IMR-90 (cell line): Measurements from ENCODE around the gene TFAM. TPM values are rescaled to one million over a fixed set of nuclear protein-coding genes. Genes with fewer than 3 reads are reported as not detected.

Source experiments
- ATAC-seq: fragments of 200-7000 bp; cut with Tn5 transposase; 2 replicates; pipeline ENCODE4 v1.9.1; 2020; ENCODE audit warnings: low read depth, mild to moderate bottlenecking, moderate library complexity
- BruUV-seq: library from RNA; stranded (reverse); fragments of 400-500 nt; replicated peaks from 2 replicates; lab custom pipeline; 2021; lab: Mats Ljungman, UMichigan
- CTCF ChIA-PET: fragments of 300-600 bp; formaldehyde crosslinking; extraction: SDS; loops from one replicate; lab custom pipeline; 2021; ENCODE audit warnings: antibody characterized with exemption; lab: Yijun Ruan, JAX
- POLR2A ChIA-PET: fragments of 300-600 bp; sonication (Branson Sonifier 250); formaldehyde crosslinking; loops from one replicate; lab custom pipeline; 2022; ENCODE audit warnings: antibody characterized with exemption; ENCODE audit not compliant: unreplicated experiment; lab: Charles Lee
- DNase-seq: peaks from one replicate; pipeline ENCODE4 v3.0.0; 2013
- H2AFZ ChIP-seq: replicated peaks from 2 replicates; pipeline ENCODE3; 2013; ENCODE audit warnings: low read length, mild to moderate bottlenecking; ENCODE audit not compliant: poor library complexity
- H2AK5ac ChIP-seq: 2 replicates; pipeline ENCODE4 v1.6.1; 2013; ENCODE audit warnings: low read depth, low read length, inconsistent platforms
- H2AK9ac ChIP-seq: replicated peaks from 2 replicates; pipeline ENCODE3; 2013; ENCODE audit warnings: mild to moderate bottlenecking, low read depth, low read length, moderate library complexity; ENCODE audit not compliant: poor library complexity
- H2BK120ac ChIP-seq: 2 replicates; pipeline ENCODE4 v1.6.1; 2013; ENCODE audit warnings: low read depth, low read length, inconsistent platforms
- H2BK15ac ChIP-seq: 3 replicates; pipeline ENCODE4 v1.6.1; 2013; ENCODE audit warnings: low read depth, low read length, inconsistent platforms
- H2BK20ac ChIP-seq: 2 replicates; pipeline ENCODE4 v1.6.1; 2013; ENCODE audit warnings: low read depth, mild to moderate bottlenecking, inconsistent platforms, low read length, moderate library complexity
- H2BK5ac ChIP-seq: 2 replicates; pipeline ENCODE4 v1.6.1; 2013; ENCODE audit warnings: mild to moderate bottlenecking, low read depth, low read length, inconsistent platforms; ENCODE audit not compliant: poor library complexity, severe bottlenecking
- H3K14ac ChIP-seq: replicated peaks from 2 replicates; pipeline ENCODE4 v1.6.1; 2013; ENCODE audit warnings: low read depth, low read length, inconsistent platforms
- H3K18ac ChIP-seq: 2 replicates; pipeline ENCODE4 v1.6.1; 2013; ENCODE audit warnings: low read depth, low read length, control low read depth
- H3K23ac ChIP-seq: 2 replicates; pipeline ENCODE4 v1.6.1; 2013; ENCODE audit warnings: low read depth, low read length, inconsistent platforms
- H3K27ac ChIP-seq: 2 replicates; pipeline ENCODE4 v1.5.1; 2013; ENCODE audit warnings: mild to moderate bottlenecking, control low read depth, low read length; ENCODE audit not compliant: insufficient read depth
- H3K27me3 ChIP-seq: 2 replicates; pipeline ENCODE4 v1.6.1; 2013; ENCODE audit warnings: low read length; ENCODE audit not compliant: control insufficient read depth, insufficient read depth
- H3K36me3 ChIP-seq: 2 replicates; pipeline ENCODE4 v1.6.1; 2013; ENCODE audit warnings: low read length, mixed read lengths; ENCODE audit not compliant: control insufficient read depth, insufficient read depth
- H3K4ac ChIP-seq: 2 replicates; pipeline ENCODE4 v1.6.1; 2013; ENCODE audit warnings: low read depth, low read length, inconsistent platforms
- H3K4me1 ChIP-seq: 2 replicates; pipeline ENCODE4 v1.6.1; 2013; ENCODE audit warnings: low read length, mixed read lengths; ENCODE audit not compliant: control insufficient read depth, insufficient read depth
- H3K4me2 ChIP-seq: 2 replicates; pipeline ENCODE4 v1.6.1; 2013; ENCODE audit warnings: low read depth, mild to moderate bottlenecking, control low read depth, low read length, moderate library complexity
- H3K4me3 ChIP-seq: 2 replicates; pipeline ENCODE4 v1.5.1; 2013; ENCODE audit warnings: low read depth, mild to moderate bottlenecking, control low read depth, low read length, moderate library complexity; ENCODE audit not compliant: insufficient read depth
- H3K56ac ChIP-seq: 2 replicates; pipeline ENCODE4 v1.6.1; 2013; ENCODE audit warnings: low read length, inconsistent platforms; ENCODE audit not compliant: insufficient read depth; ENCODE audit errors: extremely low read depth
- H3K79me1 ChIP-seq, 2 experiments: 2 replicates each; pipeline ENCODE4 v1.6.1; 2013; ENCODE audit warnings: low read length in 2 of 2, inconsistent platforms in 1 of 2, low read depth in 1 of 2
- H3K9ac ChIP-seq: 2 replicates; pipeline ENCODE4 v1.6.1; 2013; ENCODE audit warnings: low read depth, low read length, control low read depth
- H3K9me1 ChIP-seq: 2 replicates; pipeline ENCODE4 v1.6.1; 2013; ENCODE audit warnings: low read length, inconsistent platforms; ENCODE audit not compliant: insufficient read depth
- H3K9me3 ChIP-seq: 2 replicates; pipeline ENCODE4 v1.6.1; 2013; ENCODE audit warnings: low read length; ENCODE audit not compliant: control insufficient read depth, insufficient read depth
- H4K20me1 ChIP-seq: 2 replicates; pipeline ENCODE4 v1.6.1; 2013; ENCODE audit warnings: low read length, inconsistent platforms; ENCODE audit not compliant: insufficient read depth
- H4K5ac ChIP-seq: 2 replicates; pipeline ENCODE4 v1.6.1; 2013; ENCODE audit warnings: mild to moderate bottlenecking, low read depth, low read length, control low read depth
- H4K8ac ChIP-seq, 2 experiments: 2 replicates each; pipeline ENCODE4 v1.6.1; 2013; ENCODE audit warnings: low read depth in 2 of 2, low read length in 2 of 2, control low read depth in 1 of 2, inconsistent platforms in 1 of 2
- H4K91ac ChIP-seq: 2 replicates; pipeline ENCODE4 v1.6.1; 2013; ENCODE audit warnings: low read depth, low read length, inconsistent platforms; ENCODE audit not compliant: insufficient read depth
- BHLHE40 ChIP-seq: fragments of 150-350 bp; IDR thresholded peaks from 2 replicates; pipeline ENCODE4 v1.6.1; 2016; ENCODE audit warnings: mild to moderate bottlenecking, low read depth, low read length
- CTCF ChIP-seq: conservative IDR thresholded peaks from 2 replicates; pipeline ENCODE4 v1.5.1; 2012; ENCODE audit warnings: mild to moderate bottlenecking, low read depth, low read length, improper control_type of control experiment
- FOS ChIP-seq: fragments of 150-350 bp; IDR thresholded peaks from 2 replicates; pipeline ENCODE4 v1.6.1; 2016; ENCODE audit warnings: low read depth, low read length
- MXI1 ChIP-seq: IDR thresholded peaks from 2 replicates; pipeline ENCODE4 v1.6.1; 2012; ENCODE audit warnings: low read depth, mild to moderate bottlenecking, low read length, moderate library complexity, borderline replicate concordance
- POLR2A ChIP-seq: IDR thresholded peaks from 2 replicates; pipeline ENCODE4 v1.6.1; 2012; ENCODE audit warnings: mild to moderate bottlenecking, low read depth, low read length
- RAD21 ChIP-seq: IDR thresholded peaks from 2 replicates; pipeline ENCODE4 v1.6.1; 2012; ENCODE audit warnings: low read length, improper control_type of control experiment
- RCOR1 ChIP-seq: IDR thresholded peaks from 2 replicates; pipeline ENCODE4 v1.6.1; 2012; ENCODE audit warnings: mild to moderate bottlenecking, low read length, improper control_type of control experiment; ENCODE audit not compliant: insufficient replicate concordance
- WGBS, 2 experiments: methylation state at CpG; one replicate each; pipeline versions ENCODE4 v1.1.5 to v1.1.7; 2013; ENCODE audit warnings: missing lambda C conversion rate in 2 of 2; ENCODE audit not compliant: insufficient read length in 1 of 2; ENCODE audit errors: extremely low coverage in 2 of 2; 5-methylcytosine and 5-hydroxymethylcytosine counted together
- dilution Hi-C: fragments of 300-500 bp; cut with HindIII; formaldehyde crosslinking; loops from one replicate; pipeline ENCODE4 v1.14.3; 2018; ENCODE audit warnings: low sequenced_read_pairs; ENCODE audit not compliant: unreplicated experiment
- in situ Hi-C: fragments of 300-500 bp; cut with MboI; formaldehyde crosslinking; loops from 3 replicates; pipeline ENCODE4 v1.14.3; 2019; ENCODE audit warnings: low sequenced_read_pairs, inconsistent platforms, mixed read lengths
- intact Hi-C: fragments of 100-400 bp; cut with micrococcal nuclease; formaldehyde crosslinking; loops from 2 replicates; pipeline ENCODE4 v1.10.0; 2022
- polyA plus RNA-seq, 3 experiments: library from polyadenylated mRNA; depleted of rRNA; stranded (reverse); fragments of >200 nt; gene quantifications; 2 replicates each; pipeline ENCODE4 v1.2.3, GENCODE V29; 2012; ENCODE audit warnings: low replicate concordance in 1 of 3
- total RNA-seq: library from RNA; depleted of rRNA; stranded (reverse); fragments of >200 nt; gene quantifications from 2 replicates; pipeline ENCODE4 v1.2.3, GENCODE V29; 2012

Gene TFAM
- total and polyA plus RNA-seq, 2 of the 4 experiments (the other 2 are of a cell fraction) = 7.6 to 16.7 TPM

DNA sequence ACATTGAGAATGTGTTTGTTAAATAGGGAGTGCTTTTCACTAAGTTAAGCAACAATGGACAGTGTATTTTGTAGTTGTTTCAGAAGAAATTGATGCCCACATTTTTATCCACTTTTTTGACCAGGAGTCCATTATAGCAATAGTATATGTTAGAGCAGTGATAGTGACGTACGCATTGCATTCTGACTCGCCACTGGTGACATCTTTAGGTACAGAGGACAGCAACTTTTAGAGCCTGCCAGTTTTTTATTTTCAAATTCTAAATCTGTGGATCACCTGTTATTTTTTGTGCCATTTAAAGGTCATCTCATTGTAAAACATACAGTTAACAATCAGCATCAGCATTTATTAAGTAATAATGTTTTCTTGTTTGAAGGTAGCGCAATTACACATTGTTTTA is 49.0 kb upstream of the TFAM start (continued):
- TF ChIP-seq CTCF = no peak
- no peak for TF ChIP-seq RCOR1
- no peak for TF ChIP-seq MXI1
- no peak for TF ChIP-seq FOS
- TF ChIP-seq RAD21 = no peak

- ChIA-PET CTCF (no interaction called here), POLR2A (interaction anchor here (0.6 kb wide), 1 partner anchor 217 kb away, joined by 5 read pairs; no protein-coding TSS in a partner anchor)
- Histone ChIP-seq H3K4me3 (no peak overlapping the region), H2BK20ac (no peak overlapping the region), H2BK5ac (no peak overlapping the region), H3K9me1 (no peaks in the 10 kb centered on the region; the same call in 1 of the 2 replicates), H2AK9ac (no peak overlapping the region), H3K27me3 (no peaks in the 10 kb centered on the region), H2BK120ac (no peak overlapping the region), H3K79me1 (peaks cover 22 to 29% of the 10 kb centered on the region in 2 experiments), H4K91ac (no peak overlapping the region), H4K8ac (no peak overlapping the region), H2AFZ (no peak overlapping the region), H3K27ac (no peak overlapping the region), H2AK5ac (no peak overlapping the region), H4K5ac (no peak overlapping the region), H3K36me3 (no peaks in the 10 kb centered on the region; the same call in 1 of the 2 replicates), H3K18ac (no peak overlapping the region), H3K56ac (no peak overlapping the region), H3K4me2 (no peak overlapping the region), H3K4ac (no peak overlapping the region), H3K4me1 (no peaks in the 10 kb centered on the region), H3K14ac (no peak overlapping the region), H2BK15ac (no peak overlapping the region), H3K23ac (no peak overlapping the region), H3K9ac (no peak overlapping the region), H3K9me3 (no peaks in the 10 kb centered on the region), H4K20me1 (0 out of 2 replicates have a peak, but pooled peaks cover 3% of the 10 kb centered on the region)
- ATAC-seq (no peak), DNase-seq (no peak)
- WGBS, 2 experiments = no CpG with 5 or more reads among the region's 4 CpGs
- in situ Hi-C loops (no loop called here), intact Hi-C loops (no loop called here), dilution Hi-C loops (no loop called here)
- TF ChIP-seq BHLHE40 (no peak), RCOR1 (no peak), FOS (no peak), POLR2A (no peak)
- BruUV-seq = no TSS peak
Measured at GRCh38 chr10:58341422-58341821, 43.8 kb upstream of the TFAM start.
